ENCODE results near the gene PRKN.

PRKN gene

GRCh38 chr6:162591517-162591916 lies 136.0 kb downstream of the PRKN start:
- H3K27ac ChIP-seq = no peak overlapping the region
- no peak for TF ChIP-seq CTCF (IDR thresholded peaks at IDR 0.05)
- no peak for DNase-seq

GRCh38 chr6:162581988-162582780 lies 145.4 kb downstream of the PRKN start:
- Histone ChIP-seq H3K27ac (no peak overlapping the region), H3K4me3 (no peak overlapping the region), H3K36me3 (no peaks in the 10 kb centered on the region), H3K9me3 (no peaks in the 10 kb centered on the region), H3K4me1 (peaks cover 0 to 16% (median 0%) of the 10 kb centered on the region in 4 donors), H3K27me3 (no peaks in the 10 kb centered on the region)
- intact Hi-C loops (cut with DNase I; ENCODE audit: low total_unique reads) = no loop called here
- DNase-seq = no peak
- TF ChIP-seq CTCF (IDR thresholded peaks at IDR 0.05) = no peak

More at GRCh38 chr6:162591517-162591916, 136.0 kb downstream of the PRKN start:
- no peaks in the 10 kb centered on the region for H3K4me1 ChIP-seq
- no peak overlapping the region for H3K4me3 ChIP-seq
- no peaks in the 10 kb centered on the region for H3K36me3 ChIP-seq
- H3K27me3 ChIP-seq = no peaks in the 10 kb centered on the region
- no peaks in the 10 kb centered on the region for H3K9me3 ChIP-seq
- intact Hi-C loops (cut with DNase I; ENCODE audit: low total_unique reads) = no loop called here

GRCh38 chr6:162580619-162581018 lies 146.9 kb downstream of the PRKN start:
- peaks cover 0 to 16% (median 0%) of the 10 kb centered on the region in 4 donors for H3K4me1 ChIP-seq
- no peaks in the 10 kb centered on the region for H3K27me3 ChIP-seq
- no peaks in the 10 kb centered on the region for H3K36me3 ChIP-seq
- TF ChIP-seq CTCF (IDR thresholded peaks at IDR 0.05) = no peak
- no peak overlapping the region for H3K27ac ChIP-seq
- H3K9me3 ChIP-seq = no peaks in the 10 kb centered on the region
- H3K4me3 ChIP-seq = no peak overlapping the region
- DNase-seq = no peak
- intact Hi-C loops (cut with DNase I; ENCODE audit: low total_unique reads) = no loop called here

GRCh38 chr6:162576016-162576415 lies 151.6 kb downstream of the PRKN start:
- H3K27ac ChIP-seq = no peak overlapping the region
- H3K4me3 ChIP-seq = no peak overlapping the region
- intact Hi-C loops (cut with DNase I; ENCODE audit: low total_unique reads) = no loop called here
- DNase-seq = no peak
- H3K36me3 ChIP-seq = no peaks in the 10 kb centered on the region
- H3K27me3 ChIP-seq = no peaks in the 10 kb centered on the region
- TF ChIP-seq CTCF (IDR thresholded peaks at IDR 0.05) = no peak
- peaks cover 0 to 16% (median 1%) of the 10 kb centered on the region in 4 donors for H3K4me1 ChIP-seq
- no peaks in the 10 kb centered on the region for H3K9me3 ChIP-seq

- no peak for TF ChIP-seq CTCF (IDR thresholded peaks at IDR 0.05)
- H3K27me3 ChIP-seq = no peaks in the 10 kb centered on the region
- no peak overlapping the region for H3K27ac ChIP-seq
- intact Hi-C loops (cut with DNase I; ENCODE audit: low total_unique reads) = no loop called here
- peaks cover 7 to 16% (median 10%) of the 10 kb centered on the region in 3 donors for H3K36me3 ChIP-seq
- no peak for DNase-seq
- H3K9me3 ChIP-seq = peaks cover 0 to 11% (median 3%) of the 10 kb centered on the region in 3 donors
- no peak overlapping the region for H3K4me3 ChIP-seq
- H3K4me1 ChIP-seq = peaks cover 0 to 11% (median 1%) of the 10 kb centered on the region in 4 donors
These were observed 155.3 kb downstream of the PRKN start for GRCh38 chr6:162572240-162572639.

Data from tibial artery (tissue), 4 donors.